GM10266 (cell line): ENCODE data around the gene YTHDC1.

ENCODE experiments used
- DNase-seq: peaks from one replicate; pipeline ENCODE4 v3.0.0; 2012; ENCODE audit errors: extremely low spot score
- CTCF ChIP-seq: IDR thresholded peaks from 2 replicates; pipeline ENCODE4 v1.5.1; 2012; ENCODE audit warnings: mild to moderate bottlenecking, low read depth; ENCODE audit not compliant: control insufficient read depth, insufficient read depth; ENCODE audit errors: missing control alignments

YTHDC1 gene

GRCh38 chr4:68264875-68265565 lies 84.9 kb downstream of the YTHDC1 start:
- DNase-seq: no peak
- TF ChIP-seq CTCF: no peak
